HEK293 (cell line): ENCODE data around the gene PPP1R27.
A peak's percentile ranks its signal among the peaks of the same experiment; 100 is the strongest.

ENCODE experiments used
- HOXA7 ChIP-seq: sonication (generic); formaldehyde crosslinking; IDR thresholded peaks from 2 replicates; pipeline ENCODE4 v1.8.1; 2022; ENCODE audit warnings: missing genetic modification reagents, borderline replicate concordance
- KLF16 ChIP-seq: fragments of 450-650 bp; formaldehyde crosslinking; IDR thresholded peaks from 2 replicates; pipeline ENCODE4 v1.5.1; 2017; ENCODE audit warnings: missing biosample characterization, missing genetic modification characterization
- KLF8 ChIP-seq: fragments of 450-650 bp; formaldehyde crosslinking; IDR thresholded peaks from 2 replicates; pipeline ENCODE4 v1.5.1; 2016; ENCODE audit warnings: missing biosample characterization, missing genetic modification characterization
- RBAK ChIP-seq: fragments of 450-650 bp; formaldehyde crosslinking; IDR thresholded peaks from 2 replicates; pipeline ENCODE4 v1.5.1; 2016; ENCODE audit warnings: missing biosample characterization, missing genetic modification characterization
- TCF7L2 ChIP-seq: IDR thresholded peaks from 2 replicates; pipeline ENCODE4 v1.6.1; 2011; ENCODE audit warnings: low read depth, mild to moderate bottlenecking, inconsistent platforms, low read length, moderate library complexity, borderline replicate concordance
- WT1 ChIP-seq: fragments of 450-650 bp; formaldehyde crosslinking; IDR thresholded peaks from 2 replicates; pipeline ENCODE4 v1.5.1; 2016; ENCODE audit warnings: missing biosample characterization, missing genetic modification characterization
- ZBTB17 ChIP-seq: fragments of 450-650 bp; formaldehyde crosslinking; IDR thresholded peaks from 2 replicates; pipeline ENCODE4 v1.5.1; 2016; ENCODE audit warnings: missing biosample characterization, missing genetic modification characterization
- ZBTB8A ChIP-seq: fragments of 450-650 bp; formaldehyde crosslinking; IDR thresholded peaks from 2 replicates; pipeline ENCODE4 v1.5.1; 2016; ENCODE audit warnings: missing biosample characterization, missing genetic modification characterization
- ZFP69B ChIP-seq: fragments of 450-650 bp; formaldehyde crosslinking; IDR thresholded peaks from 2 replicates; pipeline ENCODE4 v1.5.1; 2016; ENCODE audit warnings: missing biosample characterization, missing genetic modification characterization
- ZIC2 ChIP-seq: fragments of 450-650 bp; formaldehyde crosslinking; IDR thresholded peaks from 2 replicates; pipeline ENCODE4 v1.5.1; 2016; ENCODE audit warnings: missing biosample characterization, missing genetic modification characterization
- ZNF133 ChIP-seq: fragments of 450-650 bp; formaldehyde crosslinking; IDR thresholded peaks from 2 replicates; pipeline ENCODE4 v1.5.1; 2016; ENCODE audit warnings: missing biosample characterization, missing genetic modification characterization
- ZNF175 ChIP-seq: fragments of 450-650 bp; formaldehyde crosslinking; IDR thresholded peaks from 2 replicates; pipeline ENCODE4 v1.5.1; 2016; ENCODE audit warnings: missing biosample characterization, missing genetic modification characterization
- ZNF223 ChIP-seq: fragments of 450-650 bp; formaldehyde crosslinking; IDR thresholded peaks from 2 replicates; pipeline ENCODE4 v1.5.1; 2016; ENCODE audit warnings: missing biosample characterization, missing genetic modification characterization
- ZNF335 ChIP-seq: fragments of 450-650 bp; formaldehyde crosslinking; conservative IDR thresholded peaks from 2 replicates; pipeline ENCODE4 v1.5.1; 2016; ENCODE audit warnings: missing biosample characterization, missing genetic modification characterization
- ZNF341 ChIP-seq: fragments of 450-650 bp; formaldehyde crosslinking; IDR thresholded peaks from 2 replicates; pipeline ENCODE4; 2016; ENCODE audit warnings: low read depth, missing biosample characterization, missing genetic modification characterization
- ZNF518A ChIP-seq: fragments of 450-650 bp; formaldehyde crosslinking; conservative IDR thresholded peaks from 2 replicates; pipeline ENCODE4 v1.5.1; 2016; ENCODE audit warnings: low read depth, missing biosample characterization, missing genetic modification characterization
- ZNF561 ChIP-seq: fragments of 450-650 bp; IDR thresholded peaks from 2 replicates; pipeline ENCODE4 v1.5.1; 2018; ENCODE audit warnings: missing biosample characterization, missing genetic modification characterization, borderline replicate concordance
- ZXDB ChIP-seq: fragments of 450-650 bp; formaldehyde crosslinking; IDR thresholded peaks from 2 replicates; pipeline ENCODE4 v1.5.1; 2016; ENCODE audit warnings: missing biosample characterization, missing genetic modification characterization
- TF ChIP-seq, protein P1 (sequence below): fragments of 450-650 bp; formaldehyde crosslinking; IDR thresholded peaks from 2 replicates; pipeline ENCODE4 v1.5.1; 2016; ENCODE audit warnings: missing biosample characterization, missing genetic modification characterization
- TF ChIP-seq, protein P2 (sequence below): fragments of 450-650 bp; formaldehyde crosslinking; IDR thresholded peaks from 2 replicates; pipeline ENCODE4 v1.5.1; 2016; ENCODE audit warnings: missing biosample characterization, missing genetic modification characterization, low read depth
- TF ChIP-seq, protein P3 (sequence below): IDR thresholded peaks from 2 replicates; pipeline ENCODE4 v1.6.1; 2011; ENCODE audit warnings: mild to moderate bottlenecking, low read depth, low read length, borderline replicate concordance

The PPP1R27 gene

GRCh38 chr17:81860756-81861568, 26.1 kb upstream of the PPP1R27 start (continued):
- TF ChIP-seq ZNF518A (tag by site-specific recombination) = peak; percentile 89
- no peak for TF ChIP-seq ZNF133 (tag by site-specific recombination)
- peak; percentile 96 for TF ChIP-seq ZNF561
- peak; percentile 91 for TF ChIP-seq ZNF335 (tag by site-specific recombination)
- TF ChIP-seq, protein P1, sequence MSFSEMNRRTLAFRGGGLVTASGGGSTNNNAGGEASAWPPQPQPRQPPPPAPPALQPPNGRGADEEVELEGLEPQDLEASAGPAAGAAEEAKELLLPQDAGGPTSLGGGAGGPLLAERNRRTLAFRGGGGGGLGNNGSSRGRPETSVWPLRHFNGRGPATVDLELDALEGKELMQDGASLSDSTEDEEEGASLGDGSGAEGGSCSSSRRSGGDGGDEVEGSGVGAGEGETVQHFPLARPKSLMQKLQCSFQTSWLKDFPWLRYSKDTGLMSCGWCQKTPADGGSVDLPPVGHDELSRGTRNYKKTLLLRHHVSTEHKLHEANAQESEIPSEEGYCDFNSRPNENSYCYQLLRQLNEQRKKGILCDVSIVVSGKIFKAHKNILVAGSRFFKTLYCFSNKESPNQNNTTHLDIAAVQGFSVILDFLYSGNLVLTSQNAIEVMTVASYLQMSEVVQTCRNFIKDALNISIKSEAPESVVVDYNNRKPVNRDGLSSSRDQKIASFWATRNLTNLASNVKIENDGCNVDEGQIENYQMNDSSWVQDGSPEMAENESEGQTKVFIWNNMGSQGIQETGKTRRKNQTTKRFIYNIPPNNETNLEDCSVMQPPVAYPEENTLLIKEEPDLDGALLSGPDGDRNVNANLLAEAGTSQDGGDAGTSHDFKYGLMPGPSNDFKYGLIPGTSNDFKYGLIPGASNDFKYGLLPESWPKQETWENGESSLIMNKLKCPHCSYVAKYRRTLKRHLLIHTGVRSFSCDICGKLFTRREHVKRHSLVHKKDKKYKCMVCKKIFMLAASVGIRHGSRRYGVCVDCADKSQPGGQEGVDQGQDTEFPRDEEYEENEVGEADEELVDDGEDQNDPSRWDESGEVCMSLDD = 0 out of 2 replicates have a peak, but pooled peaks have one; percentile 38
- peak; percentile 29; the same call in 1 of the 2 replicates for TF ChIP-seq ZBTB8A (tag by site-specific recombination)
- TF ChIP-seq, protein P2, sequence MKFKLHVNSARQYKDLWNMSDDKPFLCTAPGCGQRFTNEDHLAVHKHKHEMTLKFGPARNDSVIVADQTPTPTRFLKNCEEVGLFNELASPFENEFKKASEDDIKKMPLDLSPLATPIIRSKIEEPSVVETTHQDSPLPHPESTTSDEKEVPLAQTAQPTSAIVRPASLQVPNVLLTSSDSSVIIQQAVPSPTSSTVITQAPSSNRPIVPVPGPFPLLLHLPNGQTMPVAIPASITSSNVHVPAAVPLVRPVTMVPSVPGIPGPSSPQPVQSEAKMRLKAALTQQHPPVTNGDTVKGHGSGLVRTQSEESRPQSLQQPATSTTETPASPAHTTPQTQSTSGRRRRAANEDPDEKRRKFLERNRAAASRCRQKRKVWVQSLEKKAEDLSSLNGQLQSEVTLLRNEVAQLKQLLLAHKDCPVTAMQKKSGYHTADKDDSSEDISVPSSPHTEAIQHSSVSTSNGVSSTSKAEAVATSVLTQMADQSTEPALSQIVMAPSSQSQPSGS (tag by site-specific recombination) = peak; percentile 93
- TF ChIP-seq ZBTB17 = peak; percentile 73
- TF ChIP-seq RBAK = no peak
- TF ChIP-seq ZNF341 (tag by site-specific recombination) = 0 out of 2 replicates have a peak, but pooled peaks have one; percentile 36
- TF ChIP-seq, protein P3, sequence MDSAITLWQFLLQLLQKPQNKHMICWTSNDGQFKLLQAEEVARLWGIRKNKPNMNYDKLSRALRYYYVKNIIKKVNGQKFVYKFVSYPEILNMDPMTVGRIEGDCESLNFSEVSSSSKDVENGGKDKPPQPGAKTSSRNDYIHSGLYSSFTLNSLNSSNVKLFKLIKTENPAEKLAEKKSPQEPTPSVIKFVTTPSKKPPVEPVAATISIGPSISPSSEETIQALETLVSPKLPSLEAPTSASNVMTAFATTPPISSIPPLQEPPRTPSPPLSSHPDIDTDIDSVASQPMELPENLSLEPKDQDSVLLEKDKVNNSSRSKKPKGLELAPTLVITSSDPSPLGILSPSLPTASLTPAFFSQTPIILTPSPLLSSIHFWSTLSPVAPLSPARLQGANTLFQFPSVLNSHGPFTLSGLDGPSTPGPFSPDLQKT = peak; percentile 92
- no peak for TF ChIP-seq ZNF175 (tag by site-specific recombination)
- TF ChIP-seq WT1 = 0 out of 2 replicates have a peak, but pooled peaks have one; percentile 13
- peak; percentile 85 for TF ChIP-seq ZNF223
- TF ChIP-seq TCF7L2 = no peak
- TF ChIP-seq ZXDB (tag by site-specific recombination) = peak; percentile 96
- TF ChIP-seq HOXA7 (CRISPR knock-in tag) = no peak
- peak; percentile 73; the same call in 1 of the 2 replicates for TF ChIP-seq KLF8 (tag by site-specific recombination)
- TF ChIP-seq ZFP69B (tag by site-specific recombination) = 0 out of 2 replicates have a peak, but pooled peaks have one; percentile 41
- TF ChIP-seq KLF16 = peak; percentile 96
- TF ChIP-seq ZIC2 = peak; percentile 14; the same call in 1 of the 2 replicates
